Hepatocyte (in vitro differentiated cells): ENCODE measurements around the gene LATS1. TPM values are rescaled to one million over a fixed set of nuclear protein-coding genes. Genes with fewer than 3 reads are reported as not detected.

Experiments
- DNase-seq: peaks from one replicate; pipeline ENCODE4 v3.0.0-alpha.2; 2016; ENCODE audit warnings: low spot score
- H2AFZ ChIP-seq: fragments of 200-600 bp; sonication (generic); 2 replicates; pipeline ENCODE4 v1.6.0; 2016; ENCODE audit warnings: antibody characterized with exemption, mild to moderate bottlenecking
- H3K27ac ChIP-seq: fragments of 200-600 bp; sonication (generic); 2 replicates; pipeline ENCODE4 v1.5.1; 2016; ENCODE audit warnings: mild to moderate bottlenecking
- H3K27me3 ChIP-seq: fragments of 200-600 bp; sonication (generic); 2 replicates; pipeline ENCODE4 v1.6.1; 2016
- H3K36me3 ChIP-seq: fragments of 200-600 bp; sonication (generic); replicated peaks from 2 replicates; pipeline ENCODE4 v1.5.1; 2016; ENCODE audit warnings: low read depth; ENCODE audit not compliant: insufficient read depth
- H3K4me1 ChIP-seq: fragments of 200-600 bp; sonication (generic); 2 replicates; pipeline ENCODE4 v1.5.1; 2016; ENCODE audit warnings: mild to moderate bottlenecking, moderate library complexity; ENCODE audit not compliant: insufficient read depth
- H3K4me2 ChIP-seq: fragments of 200-600 bp; sonication (generic); 2 replicates; pipeline ENCODE4 v1.6.0; 2016
- H3K4me3 ChIP-seq: fragments of 200-600 bp; sonication (generic); 2 replicates; pipeline ENCODE4 v1.5.1; 2016; ENCODE audit warnings: mild to moderate bottlenecking
- H3K79me2 ChIP-seq: fragments of 200-600 bp; sonication (generic); 2 replicates; pipeline ENCODE4 v1.6.0; 2017; ENCODE audit warnings: mild to moderate bottlenecking
- H3K9me2 ChIP-seq: fragments of 200-600 bp; sonication (generic); replicated peaks from 2 replicates; pipeline ENCODE4 v1.6.0; 2017; ENCODE audit warnings: mild to moderate bottlenecking; ENCODE audit not compliant: insufficient read depth
- H3K9me3 ChIP-seq: fragments of 200-600 bp; sonication (generic); 2 replicates; pipeline ENCODE4 v1.5.1; 2016; ENCODE audit warnings: low read depth, mild to moderate bottlenecking
- H4K20me1 ChIP-seq: fragments of 200-600 bp; sonication (generic); 2 replicates; pipeline ENCODE4 v1.6.0; 2016; ENCODE audit warnings: mild to moderate bottlenecking; ENCODE audit not compliant: insufficient read depth, poor library complexity, severe bottlenecking
- CTCF ChIP-seq: fragments of 200-600 bp; sonication (generic); IDR thresholded peaks from 2 replicates; pipeline ENCODE4 v1.5.1; 2016; ENCODE audit warnings: antibody characterized with exemption, mild to moderate bottlenecking; ENCODE audit not compliant: poor library complexity
- EZH2 ChIP-seq: fragments of 200-600 bp; sonication (generic); IDR thresholded peaks from 2 replicates; pipeline ENCODE4 v1.6.1; 2016; ENCODE audit warnings: antibody characterized with exemption, mild to moderate bottlenecking, borderline replicate concordance
- EZH2phosphoT487 ChIP-seq: fragments of 200-600 bp; sonication (generic); IDR thresholded peaks from one replicate; pipeline ENCODE4 v1.6.1; 2018; ENCODE audit warnings: antibody characterized with exemption, mild to moderate bottlenecking, low read depth, moderate library complexity; ENCODE audit not compliant: unreplicated experiment, severe bottlenecking
- WGBS: methylation state at CpG from one replicate; pipeline ENCODE4 v1.1.6; 2016; ENCODE audit warnings: low lambda C conversion rate; ENCODE audit errors: missing lambda C conversion rate; 5-methylcytosine and 5-hydroxymethylcytosine counted together
- polyA plus RNA-seq: library from polyadenylated mRNA; unstranded; fragments of >200 nt; fragmentation: Nextera tagmentation; extraction: Ambion mirVana; gene quantifications from 2 replicates; pipeline ENCODE4 v1.2.1, GENCODE V29; 2016
- total RNA-seq: library from RNA; depleted of rRNA; stranded (reverse); fragments of >200 nt; gene quantifications from 2 replicates; pipeline ENCODE4 v1.2.3, GENCODE V29; 2014

Gene LATS1
- total and polyA plus RNA-seq, 2 experiments from 2014 or later = 6.6 to 26.2 TPM

GRCh38 chr6:149761438-149761837, 43.5 kb upstream of the LATS1 start:
- peaks cover 89% of the 10 kb centered on the region for H3K79me2 ChIP-seq
- no peak overlapping the region for H3K27ac ChIP-seq
- no peak overlapping the region for H3K4me2 ChIP-seq
- no peak overlapping the region for H3K4me3 ChIP-seq
- no peaks in the 10 kb centered on the region for H3K27me3 ChIP-seq
- 97% methylated on average over 1 of the region's 1 CpG for WGBS
- no peaks in the 10 kb centered on the region for H3K36me3 ChIP-seq
- H3K9me2 ChIP-seq = no peaks in the 10 kb centered on the region
- H3K9me3 ChIP-seq = peaks cover 9% of the 10 kb centered on the region
- no peak for DNase-seq
- TF ChIP-seq EZH2phosphoT487 (no peak), CTCF (no peak), EZH2 (no peak)
- H2AFZ ChIP-seq = no peak overlapping the region
- no peaks in the 10 kb centered on the region for H3K4me1 ChIP-seq
- no peaks in the 10 kb centered on the region for H4K20me1 ChIP-seq

- Histone ChIP-seq H3K9me3 (no peaks in the 10 kb centered on the region), H3K27ac (peak overlapping the region; percentile 58), H3K27me3 (no peaks in the 10 kb centered on the region), H3K4me2 (no peak overlapping the region), H3K79me2 (peaks cover 100% of the 10 kb centered on the region), H3K9me2 (no peaks in the 10 kb centered on the region), H3K4me1 (no peaks in the 10 kb centered on the region), H4K20me1 (no peaks in the 10 kb centered on the region), H3K4me3 (no peak overlapping the region), H3K36me3 (no peaks in the 10 kb centered on the region), H2AFZ (no peak overlapping the region)
- 96% methylated on average over 7 of the region's 7 CpGs for WGBS
- TF ChIP-seq EZH2 = no peak
- TF ChIP-seq CTCF = no peak
- no peak for TF ChIP-seq EZH2phosphoT487
- DNase-seq = no peak
Observed at GRCh38 chr6:149756261-149756636, 38.3 kb upstream of the LATS1 start.

- TF ChIP-seq EZH2phosphoT487 (no peak), EZH2 (no peak), CTCF (no peak)
- Histone ChIP-seq H3K4me1 (no peaks in the 10 kb centered on the region), H3K27me3 (no peaks in the 10 kb centered on the region), H3K4me3 (no peak overlapping the region), H3K9me2 (no peaks in the 10 kb centered on the region), H3K27ac (peak overlapping the region; percentile 58), H2AFZ (no peak overlapping the region), H3K9me3 (no peaks in the 10 kb centered on the region), H4K20me1 (no peaks in the 10 kb centered on the region), H3K79me2 (peaks cover 100% of the 10 kb centered on the region), H3K4me2 (no peak overlapping the region), H3K36me3 (no peaks in the 10 kb centered on the region)
- DNase-seq = peak; percentile 35
- WGBS = 98% methylated on average over 9 of the region's 9 CpGs
Observed at GRCh38 chr6:149755300-149756260, 37.7 kb upstream of the LATS1 start.
